Suprapubic skin (tissue), 4 donors: ENCODE measurements around the gene RNASE8. TPM values are rescaled to one million over a fixed set of nuclear protein-coding genes. Genes with fewer than 3 reads are reported as not detected.
"Not testable (repeated sequence)": the region's sequence is repeated elsewhere in the genome, so short reads cannot be mapped to it uniquely, and the experiment has no call there.

Experiments
- DNase-seq, 2 donors: peaks; one replicate each; pipeline ENCODE4 v3.0.0-alpha.2; 2019; ENCODE audit warnings: low spot score in 2 of 2
- H3K27ac ChIP-seq: fragments of 200-600 bp; sonication (generic); one replicate; pipeline ENCODE4 v1.5.1; 2019
- H3K27me3 ChIP-seq: fragments of 200-600 bp; sonication (generic); one replicate; pipeline ENCODE4 v1.5.1; 2019
- H3K36me3 ChIP-seq: fragments of 200-600 bp; sonication (generic); one replicate; pipeline ENCODE4 v1.5.1; 2019
- H3K4me1 ChIP-seq: fragments of 200-600 bp; sonication (generic); one replicate; pipeline ENCODE4 v1.5.1; 2019
- H3K4me3 ChIP-seq: fragments of 200-600 bp; sonication (generic); one replicate; pipeline ENCODE4 v1.5.1; 2019; ENCODE audit warnings: mild to moderate bottlenecking
- H3K9me3 ChIP-seq: fragments of 200-600 bp; sonication (generic); one replicate; pipeline ENCODE4 v1.5.1; 2019
- CTCF ChIP-seq, 2 donors: fragments of 200-600 bp in 1 of 2; fragments of 450-650 bp in 1 of 2; sonication (generic) in 1 of 2; IDR thresholded peaks; one replicate each; pipeline ENCODE4 v1.5.1; 2016 to 2019; ENCODE audit warnings: antibody characterized with exemption in 2 of 2, mild to moderate bottlenecking in 1 of 2, moderate library complexity in 1 of 2
- EP300 ChIP-seq: sonication (generic); formaldehyde crosslinking; IDR thresholded peaks from one replicate; pipeline ENCODE4 v1.6.1; 2017; ENCODE audit warnings: antibody characterized with exemption
- POLR2A ChIP-seq, 2 donors: fragments of 450-650 bp; IDR thresholded peaks; one replicate each; pipeline ENCODE4 v1.6.1; 2017; ENCODE audit warnings: antibody characterized with exemption in 2 of 2, mild to moderate bottlenecking in 2 of 2, moderate library complexity in 2 of 2
- POLR2AphosphoS5 ChIP-seq, 3 donors: sonication (generic); formaldehyde crosslinking; IDR thresholded peaks; one replicate each; pipeline ENCODE4 v1.6.1; 2017; ENCODE audit warnings: antibody characterized with exemption in 3 of 3
- WGBS: methylation state at CpG from one replicate; pipeline ENCODE4 v1.1.5; 2018; 5-methylcytosine and 5-hydroxymethylcytosine counted together
- total RNA-seq, 4 donors: library from RNA; depleted of rRNA; stranded (reverse); fragments of >200 nt; gene quantifications; one replicate each; pipeline ENCODE4 v1.1.0, GENCODE V29; 2016

The RNASE8 gene
- total RNA-seq = not detected

GRCh38 chr14:21057803-21058675, at the start of gene RNASE8:
RNASE8 (plus strand) TSS chr14:21057822; CDS start chr14:21057893, 71 bp downstream.
- peaks cover 3% of the 10 kb centered on the region for H3K4me1 ChIP-seq

GRCh38 chr14:21009721-21010120, 47.9 kb upstream of the RNASE8 start:
- H3K4me3 ChIP-seq, DNase-seq, H3K27me3 ChIP-seq, H3K27ac ChIP-seq, H3K4me1 ChIP-seq, H3K36me3 ChIP-seq, H3K9me3 ChIP-seq: not testable (repeated sequence)
- WGBS = 83% methylated on average over 3 of the region's 3 CpGs

More at GRCh38 chr14:21057803-21058675, at the start of gene RNASE8:
- no peaks in the 10 kb centered on the region for H3K36me3 ChIP-seq
- no peak within 1 kb of the TSS for H3K27ac ChIP-seq
- H3K4me3 ChIP-seq = no peak within 1 kb of the TSS
- no peaks in the 10 kb centered on the region for H3K27me3 ChIP-seq
- TF ChIP-seq POLR2A (IDR thresholded peaks at IDR 0.05) = no peak
- TF ChIP-seq EP300 = no peak
- no peak for TF ChIP-seq POLR2AphosphoS5 (IDR thresholded peaks at IDR 0.05)
- no peak for TF ChIP-seq CTCF (IDR thresholded peaks at IDR 0.05)
- no peak for DNase-seq
- H3K9me3 ChIP-seq = no peaks in the 10 kb centered on the region
- WGBS = 71% methylated on average over 8 of the region's 8 CpGs

GRCh38 chr14:21011136-21011535, 46.5 kb upstream of the RNASE8 start:
- H3K36me3 ChIP-seq = peaks cover 1% of the 10 kb centered on the region
- no peak overlapping the region for H3K4me3 ChIP-seq
- no peak overlapping the region for H3K27ac ChIP-seq
- no peaks in the 10 kb centered on the region for H3K27me3 ChIP-seq
- 83% methylated on average over 1 of the region's 1 CpG for WGBS
- TF ChIP-seq EP300 = no peak
- H3K4me1 ChIP-seq = peaks cover 9% of the 10 kb centered on the region
- no peaks in the 10 kb centered on the region for H3K9me3 ChIP-seq
- DNase-seq = peak in 1 of 2 donors; percentile 1

GRCh38 chr14:21014761-21015190, 42.8 kb upstream of the RNASE8 start:
- 0% methylated on average over 4 of the region's 4 CpGs for WGBS
- Histone ChIP-seq H3K36me3 (peaks cover 29% of the 10 kb centered on the region), H3K4me3 (no peak overlapping the region), H3K4me1 (peaks cover 9% of the 10 kb centered on the region), H3K9me3 (no peaks in the 10 kb centered on the region), H3K27me3 (no peaks in the 10 kb centered on the region), H3K27ac (no peak overlapping the region)
- peak; percentile 90 to 93 for DNase-seq
- TF ChIP-seq POLR2AphosphoS5 (IDR thresholded peaks at IDR 0.05) (peak in 2 of 3 donors; percentile 43 to 57), EP300 (no peak), POLR2A (IDR thresholded peaks at IDR 0.05) (no peak), CTCF (IDR thresholded peaks at IDR 0.05) (peak; percentile 85 to 91)

- DNase-seq = peak in 1 of 2 donors; percentile 20
- 68% methylated on average over 6 of the region's 6 CpGs for WGBS
- H3K4me3 ChIP-seq = no peak overlapping the region
- H3K4me1 ChIP-seq = peaks cover 10% of the 10 kb centered on the region
- no peak overlapping the region for H3K27ac ChIP-seq
- no peaks in the 10 kb centered on the region for H3K27me3 ChIP-seq
- no peaks in the 10 kb centered on the region for H3K9me3 ChIP-seq
- TF ChIP-seq POLR2AphosphoS5 (IDR thresholded peaks at IDR 0.05) (no peak), POLR2A (IDR thresholded peaks at IDR 0.05) (no peak), CTCF (IDR thresholded peaks at IDR 0.05) (no peak), EP300 (no peak)
- H3K36me3 ChIP-seq = peaks cover 35% of the 10 kb centered on the region
Measured at GRCh38 chr14:21015312-21015711, 42.3 kb upstream of the RNASE8 start.

GRCh38 chr14:21016413-21017190, 41.0 kb upstream of the RNASE8 start:
- H3K9me3 ChIP-seq = no peaks in the 10 kb centered on the region
- TF ChIP-seq EP300 = no peak
- TF ChIP-seq POLR2A (IDR thresholded peaks at IDR 0.05) = no peak
- no peak for TF ChIP-seq CTCF (IDR thresholded peaks at IDR 0.05)
- TF ChIP-seq POLR2AphosphoS5 (IDR thresholded peaks at IDR 0.05) = no peak
- H3K27me3 ChIP-seq = no peaks in the 10 kb centered on the region
- H3K4me3 ChIP-seq = no peak overlapping the region
- peaks cover 17% of the 10 kb centered on the region for H3K4me1 ChIP-seq
- peak in 1 of 2 donors; percentile 74 for DNase-seq
- WGBS = 60% methylated on average over 9 of the region's 9 CpGs
- peaks cover 47% of the 10 kb centered on the region for H3K36me3 ChIP-seq
- no peak overlapping the region for H3K27ac ChIP-seq
